ENCODE results near the gene IDH3B. TPM values are rescaled to one million over a fixed set of nuclear protein-coding genes. Genes with fewer than 3 reads are reported as not detected.

IDH3B gene
- total RNA-seq, 1 donor from 2014 or later: 64.7 TPM

GRCh38 chr20:2700913-2701620 lies 37.1 kb upstream of the IDH3B start:
- DNase-seq (no peak), ATAC-seq (no peak)
- H3K27ac ChIP-seq: no peak overlapping the region
- H3K4me1 ChIP-seq: no peaks in the 10 kb centered on the region
- H3K9me3 ChIP-seq: no peaks in the 10 kb centered on the region
- intact Hi-C loops (cut with DNase I): no loop called here
- no peak overlapping the region for H3K4me3 ChIP-seq
- TF ChIP-seq CTCF (IDR thresholded peaks at IDR 0.05): no peak
- H3K36me3 ChIP-seq: no peaks in the 10 kb centered on the region
- peaks cover 8% of the 10 kb centered on the region for H3K27me3 ChIP-seq (ENCODE audit: low read depth)

GRCh38 chr20:2699775-2700413 lies 35.9 kb upstream of the IDH3B start:
- Histone ChIP-seq H3K27me3 (ENCODE audit: low read depth) (peaks cover 19% of the 10 kb centered on the region), H3K27ac (no peak overlapping the region), H3K4me3 (no peak overlapping the region), H3K9me3 (no peaks in the 10 kb centered on the region), H3K4me1 (no peaks in the 10 kb centered on the region), H3K36me3 (no peaks in the 10 kb centered on the region)
- intact Hi-C loops (cut with DNase I): no loop called here
- DNase-seq (no peak), ATAC-seq (no peak)
- no peak for TF ChIP-seq CTCF (IDR thresholded peaks at IDR 0.05)

GRCh38 chr20:2698912-2699311 lies 34.9 kb upstream of the IDH3B start:
- H3K36me3 ChIP-seq: no peaks in the 10 kb centered on the region
- peaks cover 27% of the 10 kb centered on the region for H3K27me3 ChIP-seq (ENCODE audit: low read depth)
- H3K27ac ChIP-seq: no peak overlapping the region
- no peak overlapping the region for H3K4me3 ChIP-seq
- no peaks in the 10 kb centered on the region for H3K9me3 ChIP-seq
- intact Hi-C loops (cut with DNase I): no loop called here
- ATAC-seq (no peak), DNase-seq (no peak)
- H3K4me1 ChIP-seq: peaks cover 1% of the 10 kb centered on the region
- no peak for TF ChIP-seq CTCF (IDR thresholded peaks at IDR 0.05)

GRCh38 chr20:2698186-2698817 lies 34.3 kb upstream of the IDH3B start:
- H3K36me3 ChIP-seq: no peaks in the 10 kb centered on the region

GRCh38 chr20:2697768-2698167 lies 33.8 kb upstream of the IDH3B start:
- Histone ChIP-seq H3K9me3 (no peaks in the 10 kb centered on the region), H3K4me1 (peaks cover 7% of the 10 kb centered on the region), H3K27me3 (ENCODE audit: low read depth) (peaks cover 33% of the 10 kb centered on the region), H3K36me3 (no peaks in the 10 kb centered on the region), H3K4me3 (no peak overlapping the region), H3K27ac (no peak overlapping the region)
- intact Hi-C loops (cut with DNase I): no loop called here
- DNase-seq (no peak), ATAC-seq (no peak)
- no peak for TF ChIP-seq CTCF (IDR thresholded peaks at IDR 0.05)

More at GRCh38 chr20:2698186-2698817, 34.3 kb upstream of the IDH3B start:
- ATAC-seq (no peak), DNase-seq (no peak)
- TF ChIP-seq CTCF (IDR thresholded peaks at IDR 0.05): no peak
- intact Hi-C loops (cut with DNase I): no loop called here
- H3K27me3 ChIP-seq (ENCODE audit: low read depth): peaks cover 33% of the 10 kb centered on the region
- H3K9me3 ChIP-seq: no peaks in the 10 kb centered on the region
- no peak overlapping the region for H3K27ac ChIP-seq
- peaks cover 7% of the 10 kb centered on the region for H3K4me1 ChIP-seq
- H3K4me3 ChIP-seq: no peak overlapping the region

All from lower lobe of right lung (tissue), 2 donors.